Karpas-422 (cell line): ENCODE measurements around the gene MAMSTR. TPM values are rescaled to one million over a fixed set of nuclear protein-coding genes. Genes with fewer than 3 reads are reported as not detected.
A peak's percentile ranks its signal among the peaks of the same experiment; 100 is the strongest.
"Not testable (repeated sequence)": the region's sequence is repeated elsewhere in the genome, so short reads cannot be mapped to it uniquely, and the experiment has no call there.

Experiments
- DNase-seq: peaks from one replicate; pipeline ENCODE4 v3.0.0-alpha.2; 2015
- H2AFZ ChIP-seq: fragments of 200-600 bp; sonication (generic); 2 replicates; pipeline ENCODE4 v1.6.1; 2014; ENCODE audit warnings: antibody characterized with exemption, low read length, mixed read lengths
- H3K27ac ChIP-seq: fragments of 200-600 bp; sonication (generic); 2 replicates; pipeline ENCODE4 v1.5.1; 2014; ENCODE audit warnings: mild to moderate bottlenecking, low read length, moderate library complexity
- H3K27me3 ChIP-seq: fragments of 200-600 bp; sonication (generic); 2 replicates; pipeline ENCODE4 v1.6.1; 2014; ENCODE audit warnings: low read length, mixed read lengths
- H3K36me3 ChIP-seq: fragments of 200-600 bp; sonication (generic); 2 replicates; pipeline ENCODE4 v1.6.1; 2014; ENCODE audit warnings: low read length, mixed read lengths; ENCODE audit not compliant: insufficient read depth
- H3K4me1 ChIP-seq: fragments of 200-600 bp; sonication (generic); 2 replicates; pipeline ENCODE4 v1.6.1; 2014; ENCODE audit warnings: mild to moderate bottlenecking, low read length, mixed read lengths
- H3K4me2 ChIP-seq: fragments of 200-600 bp; sonication (generic); 2 replicates; pipeline ENCODE4 v1.6.1; 2014; ENCODE audit warnings: low read length, low read depth, mild to moderate bottlenecking; ENCODE audit not compliant: poor library complexity, severe bottlenecking
- H3K4me3 ChIP-seq: fragments of 200-600 bp; sonication (generic); 2 replicates; pipeline ENCODE4 v1.5.1; 2014; ENCODE audit warnings: mild to moderate bottlenecking, antibody characterized with exemption, low read length, mixed read lengths
- H3K79me2 ChIP-seq: fragments of 200-600 bp; sonication (generic); 2 replicates; pipeline ENCODE4 v1.6.1; 2014; ENCODE audit warnings: mild to moderate bottlenecking, low read length, mixed read lengths
- H3K9ac ChIP-seq: fragments of 200-600 bp; sonication (generic); 2 replicates; pipeline ENCODE4 v1.6.0; 2014; ENCODE audit warnings: low read length
- H3K9me2 ChIP-seq: fragments of 200-600 bp; sonication (generic), shearing (Covaris generic); replicated peaks from 2 replicates; pipeline ENCODE4 v1.6.0; 2014; ENCODE audit warnings: mild to moderate bottlenecking, low read length, moderate library complexity; ENCODE audit not compliant: insufficient read depth
- H3K9me3 ChIP-seq: fragments of 300-700, 200-600 bp; sonication (generic); 2 replicates; pipeline ENCODE4 v1.6.1; 2014; ENCODE audit warnings: low read length, mixed read lengths
- H4K20me1 ChIP-seq: fragments of 200-600 bp; sonication (generic); 2 replicates; pipeline ENCODE4 v1.6.1; 2014; ENCODE audit warnings: mild to moderate bottlenecking, antibody characterized with exemption, low read length, low read depth; ENCODE audit not compliant: insufficient read depth
- total RNA-seq: library from RNA; depleted of rRNA; stranded (reverse); fragments of >200 nt; shearing (Covaris generic); gene quantifications from 2 replicates; pipeline ENCODE4 v1.2.3, GENCODE V29; 2014; ENCODE audit warnings: low replicate concordance

Gene MAMSTR
- total RNA-seq, 1 experiment from 2014 or later = 0.78 TPM

DNA sequence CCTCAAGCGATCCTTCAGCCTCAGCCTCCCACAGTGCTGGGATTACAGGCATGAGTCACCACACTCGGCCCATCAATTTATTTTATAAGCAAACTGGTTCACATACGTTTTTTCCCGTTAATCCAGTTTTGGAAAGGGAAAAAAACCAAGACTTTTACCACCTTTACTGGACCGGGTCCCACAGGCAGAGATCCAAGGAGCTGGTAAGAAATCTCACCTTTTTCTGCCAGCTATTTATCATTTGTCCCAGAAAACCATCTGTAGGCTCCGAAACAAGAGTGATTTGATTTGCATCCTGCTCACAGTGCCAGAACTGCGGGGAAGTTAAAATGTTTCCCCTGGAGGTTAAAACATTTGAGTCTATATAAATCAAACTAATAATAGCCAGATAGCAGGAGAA, 30.1 kb downstream of the MAMSTR start:
- no peaks in the 10 kb centered on the region for H3K36me3 ChIP-seq
- no peak overlapping the region for H3K27ac ChIP-seq
- no peak overlapping the region for H3K4me3 ChIP-seq
- H3K9me2 ChIP-seq = no peaks in the 10 kb centered on the region
- H3K4me1 ChIP-seq = peaks cover 8% of the 10 kb centered on the region
- no peaks in the 10 kb centered on the region for H4K20me1 ChIP-seq
- H3K4me2 ChIP-seq = no peak overlapping the region
- no peak overlapping the region for H3K9ac ChIP-seq
- no peak for DNase-seq
- H3K79me2 ChIP-seq = no peaks in the 10 kb centered on the region
- H3K27me3 ChIP-seq = no peaks in the 10 kb centered on the region
- no peaks in the 10 kb centered on the region for H3K9me3 ChIP-seq
- H2AFZ ChIP-seq = no peak overlapping the region

DNA sequence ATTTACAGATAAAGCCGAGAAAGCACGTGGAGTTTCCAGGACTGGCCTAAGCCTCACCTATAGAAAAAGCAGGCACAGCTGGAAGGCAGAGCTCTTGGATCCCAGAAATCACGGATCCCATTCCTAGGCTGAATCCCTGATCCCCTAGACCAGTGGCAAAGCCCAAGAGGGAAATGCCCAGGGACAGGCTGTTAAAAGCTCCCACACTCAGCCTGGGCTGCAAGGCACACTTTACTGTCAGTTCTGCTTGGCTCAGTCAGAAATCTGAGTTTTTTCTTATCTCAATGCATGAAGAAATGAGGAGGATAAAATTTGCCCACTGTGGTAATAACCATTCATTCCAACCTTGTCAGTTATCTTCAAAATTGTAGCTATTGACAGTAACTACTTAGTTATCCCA, 31.7 kb downstream of the MAMSTR start:
- no peak overlapping the region for H3K27ac ChIP-seq
- H3K79me2 ChIP-seq = no peaks in the 10 kb centered on the region
- no peak overlapping the region for H3K4me2 ChIP-seq
- DNase-seq = no peak
- H3K9me2 ChIP-seq = no peaks in the 10 kb centered on the region
- H3K27me3 ChIP-seq = no peaks in the 10 kb centered on the region
- H3K4me1 ChIP-seq = peaks cover 8% of the 10 kb centered on the region
- H3K36me3 ChIP-seq = no peaks in the 10 kb centered on the region
- no peaks in the 10 kb centered on the region for H3K9me3 ChIP-seq
- H4K20me1 ChIP-seq = no peaks in the 10 kb centered on the region
- no peak overlapping the region for H3K4me3 ChIP-seq
- no peak overlapping the region for H2AFZ ChIP-seq
- no peak overlapping the region for H3K9ac ChIP-seq

- H3K36me3 ChIP-seq, H3K27ac ChIP-seq, H3K4me1 ChIP-seq, H3K9ac ChIP-seq, H3K4me2 ChIP-seq, H3K27me3 ChIP-seq, H2AFZ ChIP-seq, H3K9me3 ChIP-seq, H3K9me2 ChIP-seq, H3K4me3 ChIP-seq, H4K20me1 ChIP-seq, H3K79me2 ChIP-seq, DNase-seq: not testable (repeated sequence)
Measured at GRCh38 chr19:48686637-48687036, 32.9 kb downstream of the MAMSTR start.

GRCh38 chr19:48686088-48686487, 33.4 kb downstream of the MAMSTR start:
- no peaks in the 10 kb centered on the region for H3K9me3 ChIP-seq
- no peaks in the 10 kb centered on the region for H3K36me3 ChIP-seq
- no peak for DNase-seq
- H3K79me2 ChIP-seq = no peaks in the 10 kb centered on the region
- H4K20me1 ChIP-seq = no peaks in the 10 kb centered on the region
- H3K4me1 ChIP-seq = peaks cover 8% of the 10 kb centered on the region
- no peak overlapping the region for H3K4me2 ChIP-seq
- no peak overlapping the region for H2AFZ ChIP-seq
- H3K9ac ChIP-seq = no peak overlapping the region
- no peak overlapping the region for H3K4me3 ChIP-seq
- no peaks in the 10 kb centered on the region for H3K27me3 ChIP-seq
- no peak overlapping the region for H3K27ac ChIP-seq
- H3K9me2 ChIP-seq = no peaks in the 10 kb centered on the region

GRCh38 chr19:48685583-48685982, 33.9 kb downstream of the MAMSTR start:
- Histone ChIP-seq H3K9ac (no peak overlapping the region), H3K9me3 (no peaks in the 10 kb centered on the region), H3K9me2 (no peaks in the 10 kb centered on the region), H3K4me2 (no peak overlapping the region), H3K27me3 (no peaks in the 10 kb centered on the region), H3K79me2 (no peaks in the 10 kb centered on the region), H4K20me1 (no peaks in the 10 kb centered on the region), H3K27ac (no peak overlapping the region), H3K4me3 (no peak overlapping the region), H3K36me3 (no peaks in the 10 kb centered on the region), H2AFZ (no peak overlapping the region), H3K4me1 (peaks cover 8% of the 10 kb centered on the region)
- no peak for DNase-seq

- H3K4me3 ChIP-seq = no peak overlapping the region
- no peak for DNase-seq
- H3K27ac ChIP-seq = no peak overlapping the region
- no peaks in the 10 kb centered on the region for H3K36me3 ChIP-seq
- H3K4me1 ChIP-seq = no peaks in the 10 kb centered on the region
- no peak overlapping the region for H2AFZ ChIP-seq
- no peak overlapping the region for H3K4me2 ChIP-seq
- H3K79me2 ChIP-seq = no peaks in the 10 kb centered on the region
- no peak overlapping the region for H3K9ac ChIP-seq
- H3K9me2 ChIP-seq = no peaks in the 10 kb centered on the region
- no peaks in the 10 kb centered on the region for H3K27me3 ChIP-seq
- H4K20me1 ChIP-seq = no peaks in the 10 kb centered on the region
- no peaks in the 10 kb centered on the region for H3K9me3 ChIP-seq
Measured at GRCh38 chr19:48683349-48683748, 36.2 kb downstream of the MAMSTR start.

DNA sequence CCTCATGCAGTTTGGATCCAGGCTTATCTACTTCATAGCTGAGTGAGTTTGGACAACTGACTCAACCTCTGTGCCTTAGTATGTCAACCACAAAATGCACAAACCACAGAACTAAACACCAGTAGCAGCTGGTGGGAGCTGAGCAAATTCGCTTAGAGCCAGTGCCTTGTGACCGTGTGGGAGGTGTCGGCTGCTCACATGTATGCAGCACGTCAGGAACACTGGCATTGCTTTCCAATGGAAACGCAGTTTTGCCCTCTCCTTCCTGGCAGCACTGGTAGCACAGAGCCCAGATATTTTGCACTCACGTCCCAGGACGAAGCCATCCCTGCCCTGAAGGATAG, 38.4 kb downstream of the MAMSTR start:
- no peak overlapping the region for H3K27ac ChIP-seq
- H3K4me3 ChIP-seq = no peak overlapping the region
- H3K79me2 ChIP-seq = no peaks in the 10 kb centered on the region
- no peak overlapping the region for H3K4me2 ChIP-seq
- no peaks in the 10 kb centered on the region for H3K4me1 ChIP-seq
- no peaks in the 10 kb centered on the region for H3K36me3 ChIP-seq
- no peaks in the 10 kb centered on the region for H4K20me1 ChIP-seq
- H3K9me3 ChIP-seq = no peaks in the 10 kb centered on the region
- no peak overlapping the region for H2AFZ ChIP-seq
- DNase-seq = no peak
- no peaks in the 10 kb centered on the region for H3K9me2 ChIP-seq
- no peaks in the 10 kb centered on the region for H3K27me3 ChIP-seq
- H3K9ac ChIP-seq = no peak overlapping the region

GRCh38 chr19:48680436-48681126, 38.9 kb downstream of the MAMSTR start:
- H3K27me3 ChIP-seq = no peaks in the 10 kb centered on the region
- H3K9me3 ChIP-seq = no peaks in the 10 kb centered on the region
- H3K36me3 ChIP-seq = no peaks in the 10 kb centered on the region
- H3K4me3 ChIP-seq = no peak overlapping the region
- H3K27ac ChIP-seq = no peak overlapping the region
- H2AFZ ChIP-seq = no peak overlapping the region
- no peak for DNase-seq
- no peak overlapping the region for H3K4me2 ChIP-seq
- no peaks in the 10 kb centered on the region for H3K9me2 ChIP-seq
- H3K79me2 ChIP-seq = no peaks in the 10 kb centered on the region
- H3K9ac ChIP-seq = no peak overlapping the region
- H3K4me1 ChIP-seq = no peaks in the 10 kb centered on the region
- no peaks in the 10 kb centered on the region for H4K20me1 ChIP-seq

DNA sequence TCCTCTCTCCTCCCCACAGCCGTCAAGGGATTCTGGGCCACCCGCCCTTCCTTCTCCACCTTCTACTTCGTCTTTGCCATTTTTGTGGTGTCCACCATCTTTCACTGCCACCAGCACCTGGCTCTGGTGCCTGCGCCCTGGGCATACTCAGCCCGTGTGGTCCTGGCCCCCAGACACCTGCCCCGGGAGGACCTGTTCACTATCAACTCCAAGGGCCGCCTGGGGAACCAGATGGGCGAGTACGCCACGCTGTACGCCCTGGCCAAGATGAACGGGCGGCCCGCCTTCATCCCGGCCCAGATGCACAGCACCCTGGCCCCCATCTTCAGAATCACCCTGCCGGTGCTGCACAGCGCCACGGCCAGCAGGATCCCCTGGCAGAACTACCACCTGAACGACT, 39.5 kb downstream of the MAMSTR start:
- not testable (repeated sequence) for H3K9me2 ChIP-seq, H2AFZ ChIP-seq, H3K9me3 ChIP-seq, H3K27ac ChIP-seq, H4K20me1 ChIP-seq, H3K4me1 ChIP-seq, H3K27me3 ChIP-seq, H3K4me3 ChIP-seq, H3K79me2 ChIP-seq, H3K4me2 ChIP-seq, H3K36me3 ChIP-seq, H3K9ac ChIP-seq
- DNase-seq = peak; percentile 22
